ENCODE measurements around the gene FOLR3. TPM values are rescaled to one million over a fixed set of nuclear protein-coding genes. Genes with fewer than 3 reads are reported as not detected.

Gene FOLR3
- total and polyA plus RNA-seq, 9 of the 15 experiments (the other 6 are each of a cell fraction or from before 2014, with no cell fraction given), result not detected

- TF ChIP-seq ZNF592 (IDR thresholded peaks at IDR 0.05), result peak; percentile 95
- peak; percentile 77 for TF ChIP-seq THAP12 (CRISPR knock-in tag; IDR thresholded peaks at IDR 0.05)
- no peak for TF ChIP-seq SRSF1 (IDR thresholded peaks at IDR 0.05; ENCODE audit: low read depth, low read length)
- TF ChIP-seq SP2 (IDR thresholded peaks at IDR 0.05; ENCODE audit: extremely low read depth, low read depth, low read length, poor library complexity, severe bottlenecking), result peak; percentile 21
- TF ChIP-seq NR2C1 (IDR thresholded peaks at IDR 0.05), result peak; percentile 76
- 0 out of 2 replicates have a peak, but pooled peaks have one; percentile 39 for TF ChIP-seq NR2C1 (tag; IDR thresholded peaks at IDR 0.05)
- TF ChIP-seq TFE3 (CRISPR knock-in tag; IDR thresholded peaks at IDR 0.05), result peak; percentile 99
- TF ChIP-seq ZNF263 (CRISPR knock-in tag; IDR thresholded peaks at IDR 0.05; ENCODE audit: borderline replicate concordance), result peak; percentile 6; the same call in 1 of the 2 replicates
- no peak for TF ChIP-seq JUNB (CRISPR knock-in tag; conservative IDR thresholded peaks at IDR 0.05)
- TF ChIP-seq POLR3A (IDR thresholded peaks at IDR 0.05; ENCODE audit: borderline replicate concordance, extremely low read depth, insufficient read depth, insufficient read length), result no peak
- peak; percentile 89; the same call in 1 of the 2 replicates for TF ChIP-seq KLF6 (CRISPR knock-in tag; IDR thresholded peaks at IDR 0.05; ENCODE audit: borderline replicate concordance)
- TF ChIP-seq NFATC3 (IDR thresholded peaks at IDR 0.05), result no peak
- TF ChIP-seq MIER1 (IDR thresholded peaks at IDR 0.05; ENCODE audit: low read depth), result no peak
- no peak for TF ChIP-seq ID3 (CRISPR knock-in tag; IDR thresholded peaks at IDR 0.05)
- peak; percentile 16 for TF ChIP-seq ID3 (tag; IDR thresholded peaks at IDR 0.05)
- TF ChIP-seq STAT5B (CRISPR knock-in tag; IDR thresholded peaks at IDR 0.05), result no peak
- peak; percentile 82; the same call in 1 of the 2 replicates for TF ChIP-seq CREB3 (tag; conservative IDR thresholded peaks at IDR 0.05; ENCODE audit: low read depth)
Measured at GRCh38 chr11:72102946-72103753, 32.4 kb upstream of the FOLR3 start, which contains the start of gene LAMTOR1 (continued).
